Peyer's patch (tissue), 4 donors: ENCODE results near the gene TPPP.

Experiments
- CTCF ChIP-seq, 6 experiments: fragments of 450-650 bp in 4 of 6; fragments of 200-600 bp in 2 of 6; sonication (generic) in 1 of 6; IDR thresholded peaks; one replicate each; pipeline ENCODE4 v1.5.1; 2017 to 2019; ENCODE audit warnings: antibody characterized with exemption in 6 of 6, mild to moderate bottlenecking in 3 of 6, moderate library complexity in 1 of 6
- POLR2A ChIP-seq, 2 donors: fragments of 450-650 bp; IDR thresholded peaks; one replicate each; pipeline ENCODE4 v1.5.1; 2017; ENCODE audit warnings: antibody characterized with exemption in 2 of 2, mild to moderate bottlenecking in 2 of 2, moderate library complexity in 2 of 2

DNA sequence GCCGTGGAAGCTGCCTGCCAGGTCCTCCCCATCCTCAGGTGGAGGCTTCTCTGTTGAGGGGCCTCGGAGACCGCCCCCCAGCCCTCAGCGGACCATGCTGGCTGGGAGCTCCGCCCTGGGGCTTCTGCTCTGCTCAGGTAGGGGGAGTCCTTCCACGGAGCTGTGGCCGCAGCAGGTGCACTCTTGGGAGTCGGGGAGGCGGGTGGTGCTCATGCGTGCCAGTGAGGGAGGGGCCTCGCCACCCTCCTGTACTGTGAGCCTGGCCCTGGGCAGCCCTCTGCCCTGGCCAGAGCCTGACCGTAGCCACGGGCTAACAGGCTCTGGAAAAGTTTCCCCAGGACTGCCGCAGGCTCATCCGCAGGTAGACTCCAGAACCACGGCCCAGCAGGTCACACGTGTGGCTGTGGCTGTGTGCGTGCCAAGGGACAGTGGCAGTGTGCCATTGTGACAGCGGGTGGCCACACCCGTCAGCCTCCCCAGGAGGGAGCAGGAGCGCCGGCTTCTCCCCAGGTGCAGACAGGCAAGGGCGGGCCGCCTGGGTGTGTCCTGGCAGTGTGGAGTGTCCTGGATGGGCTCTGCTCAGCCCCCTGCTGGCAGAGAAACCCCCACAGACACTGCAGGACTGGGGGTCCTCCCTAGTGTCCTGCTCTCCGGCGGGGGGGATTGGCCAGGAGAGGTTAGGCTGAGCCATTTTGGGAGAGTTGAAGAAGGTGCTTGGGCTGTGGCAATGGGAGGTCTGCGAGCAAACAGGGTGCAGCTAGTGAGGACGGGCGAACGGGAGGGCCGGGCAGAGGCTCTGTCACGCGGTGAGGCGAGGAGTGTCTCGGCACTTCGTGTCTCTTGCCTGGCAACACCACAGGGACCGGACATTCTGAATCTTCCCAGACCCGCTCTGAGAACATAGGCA lies 29.5 kb downstream of the TPPP start:
- TF ChIP-seq CTCF (IDR thresholded peaks at IDR 0.05): peak in 3 of 6 experiments; percentile 41 to 59 (median 47)
- TF ChIP-seq POLR2A (IDR thresholded peaks at IDR 0.05): no peak
